Activated naive CD8-positive, alpha-beta T cell treated with anti-CD3 and anti-CD28 coated beads, Interleukin-2, amount 10 ng/mL, durations not matched to agents 7 days and 5 days (primary cell): Measurements from ENCODE around the gene CRIM1. TPM values are rescaled to one million over a fixed set of nuclear protein-coding genes. Genes with fewer than 3 reads are reported as not detected.

ENCODE experiments used
- ATAC-seq: fragments of 150-1000 bp; cut with Tn5 transposase; one replicate; pipeline ENCODE4 v1.10.0; 2021; ENCODE audit warnings: low read depth, moderate library complexity
- POLR2A ChIA-PET: fragments of 350-600 bp; sonication (Branson Sonifier 250); formaldehyde crosslinking; loops from one replicate; lab custom pipeline; 2021; ENCODE audit warnings: antibody characterized with exemption; lab: Charles Lee
- DNase-seq: peaks from one replicate; pipeline ENCODE4 v3.0.0; 2021
- H3K27ac Mint-ChIP-seq: one replicate; pipeline ENCODE4 v1.8.0; 2022; ENCODE audit warnings: mild to moderate bottlenecking, mixed read lengths
- H3K27me3 Mint-ChIP-seq: one replicate; pipeline ENCODE4 v1.8.0; 2022; ENCODE audit warnings: mild to moderate bottlenecking, moderate library complexity, mixed read lengths
- H3K36me3 Mint-ChIP-seq: one replicate; pipeline ENCODE4 v1.8.0; 2021; ENCODE audit warnings: mild to moderate bottlenecking, mixed read lengths
- H3K4me1 Mint-ChIP-seq: one replicate; pipeline ENCODE4 v1.8.0; 2021; ENCODE audit warnings: mixed read lengths
- H3K4me3 Mint-ChIP-seq: one replicate; pipeline ENCODE4 v1.8.0; 2022; ENCODE audit warnings: mild to moderate bottlenecking, moderate library complexity, mixed read lengths
- H3K9me3 Mint-ChIP-seq: one replicate; pipeline ENCODE4 v1.8.0; 2021; ENCODE audit warnings: mixed read lengths
- total RNA-seq, 2 experiments: library from RNA; stranded (reverse); gene quantifications; one replicate each; pipeline ENCODE4 v1.2.3, GENCODE V29; 2021

The CRIM1 gene
- total RNA-seq, 2 experiments from 2014 or later, result 3.2 to 3.5 TPM

GRCh38 chr2:36559221-36559942 is 203.8 kb downstream of the CRIM1 start:
- no peak overlapping the region for H3K4me3 Mint-ChIP-seq
- no peak overlapping the region for H3K27ac Mint-ChIP-seq

GRCh38 chr2:36560726-36561125 is 205.1 kb downstream of the CRIM1 start:
- POLR2A ChIA-PET, result no interaction called here
- Mint-ChIP-seq H3K4me1 (peaks cover 5% of the 10 kb centered on the region), H3K4me3 (no peak overlapping the region), H3K9me3 (no peaks in the 10 kb centered on the region), H3K36me3 (peaks cover 16% of the 10 kb centered on the region), H3K27me3 (no peaks in the 10 kb centered on the region), H3K27ac (no peak overlapping the region)
- ATAC-seq, result no peak
- DNase-seq, result no peak

More at GRCh38 chr2:36559221-36559942, 203.8 kb downstream of the CRIM1 start:
- DNase-seq (no peak), ATAC-seq (no peak)
- Mint-ChIP-seq H3K4me1 (peaks cover 5% of the 10 kb centered on the region), H3K36me3 (peaks cover 19% of the 10 kb centered on the region), H3K27me3 (no peaks in the 10 kb centered on the region), H3K9me3 (no peaks in the 10 kb centered on the region)
- POLR2A ChIA-PET, result no interaction called here

- POLR2A ChIA-PET, result no interaction called here
- H3K4me1 Mint-ChIP-seq, result peaks cover 5% of the 10 kb centered on the region
- no peak for DNase-seq
- no peak overlapping the region for H3K27ac Mint-ChIP-seq
- ATAC-seq, result no peak
- no peaks in the 10 kb centered on the region for H3K27me3 Mint-ChIP-seq
- H3K36me3 Mint-ChIP-seq, result peaks cover 16% of the 10 kb centered on the region
- H3K9me3 Mint-ChIP-seq, result no peaks in the 10 kb centered on the region
- H3K4me3 Mint-ChIP-seq, result no peak overlapping the region
These were observed 205.8 kb downstream of the CRIM1 start for GRCh38 chr2:36561237-36561944.

- no peaks in the 10 kb centered on the region for H3K9me3 Mint-ChIP-seq
- H3K4me3 Mint-ChIP-seq, result no peak overlapping the region
- DNase-seq (no peak), ATAC-seq (no peak)
- H3K27me3 Mint-ChIP-seq, result no peaks in the 10 kb centered on the region
- H3K36me3 Mint-ChIP-seq, result peaks cover 20% of the 10 kb centered on the region
- POLR2A ChIA-PET, result no interaction called here
- peaks cover 5% of the 10 kb centered on the region for H3K4me1 Mint-ChIP-seq
- no peak overlapping the region for H3K27ac Mint-ChIP-seq
These were observed 206.7 kb downstream of the CRIM1 start for GRCh38 chr2:36562240-36562639.

- POLR2A ChIA-PET, result interaction anchor here (0.6 kb wide), 1 partner anchor 734 kb away, joined by 4 read pairs; no protein-coding TSS in a partner anchor
- no peaks in the 10 kb centered on the region for H3K9me3 Mint-ChIP-seq
- DNase-seq (no peak), ATAC-seq (no peak)
- no peaks in the 10 kb centered on the region for H3K27me3 Mint-ChIP-seq
- H3K27ac Mint-ChIP-seq, result no peak overlapping the region
- peaks cover 19% of the 10 kb centered on the region for H3K36me3 Mint-ChIP-seq
- no peak overlapping the region for H3K4me3 Mint-ChIP-seq
- H3K4me1 Mint-ChIP-seq, result peaks cover 5% of the 10 kb centered on the region
These were observed 207.5 kb downstream of the CRIM1 start for GRCh38 chr2:36562973-36563532.

GRCh38 chr2:36564377-36564930 is 208.9 kb downstream of the CRIM1 start:
- POLR2A ChIA-PET, result no interaction called here
- DNase-seq, result no peak
- Mint-ChIP-seq H3K36me3 (peaks cover 19% of the 10 kb centered on the region), H3K4me3 (no peak overlapping the region), H3K4me1 (peaks cover 5% of the 10 kb centered on the region), H3K27me3 (no peaks in the 10 kb centered on the region), H3K27ac (no peak overlapping the region), H3K9me3 (no peaks in the 10 kb centered on the region)
- ATAC-seq, result no peak

- Mint-ChIP-seq H3K4me3 (no peak overlapping the region), H3K9me3 (no peaks in the 10 kb centered on the region), H3K27me3 (no peaks in the 10 kb centered on the region), H3K27ac (no peak overlapping the region), H3K36me3 (peaks cover 15% of the 10 kb centered on the region), H3K4me1 (peaks cover 5% of the 10 kb centered on the region)
- POLR2A ChIA-PET, result no interaction called here
- no peak for DNase-seq
- ATAC-seq, result no peak
These were observed 210.1 kb downstream of the CRIM1 start for GRCh38 chr2:36565712-36566111.

GRCh38 chr2:36566887-36567286 is 211.3 kb downstream of the CRIM1 start:
- Mint-ChIP-seq H3K4me1 (peaks cover 5% of the 10 kb centered on the region), H3K9me3 (no peaks in the 10 kb centered on the region), H3K4me3 (no peak overlapping the region), H3K36me3 (peaks cover 15% of the 10 kb centered on the region), H3K27me3 (no peaks in the 10 kb centered on the region), H3K27ac (no peak overlapping the region)
- POLR2A ChIA-PET, result no interaction called here
- DNase-seq (no peak), ATAC-seq (no peak)

GRCh38 chr2:36567711-36568408 is 212.3 kb downstream of the CRIM1 start:
- ATAC-seq, result no peak
- DNase-seq, result no peak
- H3K27ac Mint-ChIP-seq, result no peak overlapping the region
- H3K4me1 Mint-ChIP-seq, result peaks cover 5% of the 10 kb centered on the region
- POLR2A ChIA-PET, result no interaction called here
- H3K9me3 Mint-ChIP-seq, result no peaks in the 10 kb centered on the region
- no peaks in the 10 kb centered on the region for H3K27me3 Mint-ChIP-seq
- H3K4me3 Mint-ChIP-seq, result no peak overlapping the region
- peaks cover 17% of the 10 kb centered on the region for H3K36me3 Mint-ChIP-seq

GRCh38 chr2:36568516-36569246 is 213.1 kb downstream of the CRIM1 start:
- Mint-ChIP-seq H3K4me1 (peaks cover 2% of the 10 kb centered on the region), H3K36me3 (peaks cover 18% of the 10 kb centered on the region), H3K9me3 (no peaks in the 10 kb centered on the region), H3K4me3 (no peak overlapping the region), H3K27ac (no peak overlapping the region), H3K27me3 (no peaks in the 10 kb centered on the region)
- DNase-seq, result no peak
- no peak for ATAC-seq
- POLR2A ChIA-PET, result interaction anchor here (0.6 kb wide), 1 partner anchor 406 kb away, joined by 3 read pairs; no protein-coding TSS in a partner anchor

- no peaks in the 10 kb centered on the region for H3K9me3 Mint-ChIP-seq
- H3K36me3 Mint-ChIP-seq, result peaks cover 17% of the 10 kb centered on the region
- ATAC-seq (no peak), DNase-seq (no peak)
- POLR2A ChIA-PET, result interaction anchor here (0.6 kb wide), 1 partner anchor 406 kb away, joined by 3 read pairs; no protein-coding TSS in a partner anchor
- H3K4me1 Mint-ChIP-seq, result no peaks in the 10 kb centered on the region
- H3K27me3 Mint-ChIP-seq, result no peaks in the 10 kb centered on the region
- no peak overlapping the region for H3K4me3 Mint-ChIP-seq
- no peak overlapping the region for H3K27ac Mint-ChIP-seq
These were observed 213.8 kb downstream of the CRIM1 start for GRCh38 chr2:36569267-36569856.

- no peak for ATAC-seq
- POLR2A ChIA-PET, result no interaction called here
- DNase-seq, result no peak
- H3K36me3 Mint-ChIP-seq, result peaks cover 22% of the 10 kb centered on the region
- H3K4me3 Mint-ChIP-seq, result no peak overlapping the region
- H3K9me3 Mint-ChIP-seq, result no peaks in the 10 kb centered on the region
- H3K27me3 Mint-ChIP-seq, result no peaks in the 10 kb centered on the region
- H3K4me1 Mint-ChIP-seq, result no peaks in the 10 kb centered on the region
- H3K27ac Mint-ChIP-seq, result no peak overlapping the region
These were observed 214.8 kb downstream of the CRIM1 start for GRCh38 chr2:36570416-36570815.
